GM21367 (cell line): ENCODE results near the gene TRMT44.

Experiments used
- ATAC-seq: cut with Tn5 transposase; IDR thresholded peaks from one replicate; pipeline ENCODE4 v1.9.1; 2021; ENCODE audit not compliant: unreplicated experiment

The TRMT44 gene

DNA sequence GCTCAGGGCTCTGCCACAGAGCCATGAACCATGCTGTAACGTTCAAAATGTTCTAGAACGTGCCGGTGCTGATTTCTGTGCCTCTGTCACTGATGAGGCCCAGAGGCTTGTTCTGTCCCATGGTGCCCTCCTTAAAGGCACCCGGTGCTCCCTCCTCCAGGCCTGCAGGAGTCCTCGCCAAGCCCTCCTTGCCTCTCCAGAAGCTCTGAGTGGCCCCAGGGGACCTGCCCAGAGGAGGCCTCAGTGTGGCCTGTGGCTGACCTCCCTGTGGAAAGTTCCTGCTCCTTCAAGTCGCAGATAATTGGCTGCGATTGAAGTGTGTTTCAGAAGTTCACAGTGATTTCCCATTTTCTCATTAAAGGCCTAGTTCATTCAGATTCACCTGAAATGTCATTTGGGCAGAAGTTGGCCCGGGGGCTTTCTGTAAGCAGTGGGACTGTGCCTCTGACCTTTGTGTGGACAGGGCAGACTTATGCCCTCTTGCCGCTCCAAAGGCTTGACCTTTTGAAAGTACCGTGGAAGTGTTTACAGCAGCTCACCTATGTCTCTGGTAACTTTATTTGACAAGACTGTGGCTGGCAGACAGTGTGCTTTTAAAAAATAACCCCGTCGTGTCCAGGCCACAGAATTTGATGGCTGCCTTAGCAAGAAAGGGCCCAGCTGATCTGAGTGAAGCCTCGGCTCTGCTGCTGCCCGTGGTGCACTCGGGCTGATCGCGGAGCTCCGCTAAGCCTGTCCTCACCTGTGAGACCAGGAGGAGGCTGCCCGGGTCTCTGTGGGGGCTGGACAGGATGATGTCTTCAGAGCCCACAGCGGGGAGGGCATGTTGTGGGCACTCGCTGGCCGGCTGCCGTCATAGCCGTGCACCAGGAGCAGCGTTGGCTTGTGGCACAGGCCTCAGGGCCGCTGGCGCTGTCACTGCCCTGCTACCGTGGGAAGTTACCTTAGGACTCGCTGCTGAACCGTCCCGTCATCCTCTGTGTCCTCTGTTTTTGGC, 25.3 kb downstream of the TRMT44 start:
- ATAC-seq, result no peak

DNA sequence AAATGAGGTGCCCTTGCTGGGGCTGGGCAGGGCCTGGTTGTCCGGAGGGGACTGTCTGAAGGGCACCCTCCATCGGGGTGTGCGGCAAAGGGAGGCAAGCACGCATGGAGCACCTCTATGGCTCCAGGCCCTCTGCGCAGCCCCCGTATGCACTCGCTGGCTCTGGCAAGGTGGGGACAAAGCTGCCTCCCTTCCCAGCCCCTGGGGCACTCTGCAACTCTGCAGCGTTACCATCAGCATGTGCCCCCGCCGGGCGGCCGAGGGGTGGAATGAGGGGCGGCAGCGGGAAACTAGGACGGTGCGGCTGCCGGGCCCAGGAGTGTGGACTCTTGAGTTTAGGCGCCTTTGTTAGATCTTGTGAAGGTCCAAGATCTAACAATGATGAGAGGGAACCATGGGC, 26.4 kb downstream of the TRMT44 start:
- ATAC-seq, result no peak

- peak; percentile 59 for ATAC-seq
Observed at GRCh38 chr4:8468746-8469535, 28.4 kb downstream of the TRMT44 start.

- no peak for ATAC-seq
Observed at GRCh38 chr4:8469550-8469949, 29.0 kb downstream of the TRMT44 start.

- ATAC-seq, result no peak
Observed at GRCh38 chr4:8470451-8471024, 30.0 kb downstream of the TRMT44 start.

DNA sequence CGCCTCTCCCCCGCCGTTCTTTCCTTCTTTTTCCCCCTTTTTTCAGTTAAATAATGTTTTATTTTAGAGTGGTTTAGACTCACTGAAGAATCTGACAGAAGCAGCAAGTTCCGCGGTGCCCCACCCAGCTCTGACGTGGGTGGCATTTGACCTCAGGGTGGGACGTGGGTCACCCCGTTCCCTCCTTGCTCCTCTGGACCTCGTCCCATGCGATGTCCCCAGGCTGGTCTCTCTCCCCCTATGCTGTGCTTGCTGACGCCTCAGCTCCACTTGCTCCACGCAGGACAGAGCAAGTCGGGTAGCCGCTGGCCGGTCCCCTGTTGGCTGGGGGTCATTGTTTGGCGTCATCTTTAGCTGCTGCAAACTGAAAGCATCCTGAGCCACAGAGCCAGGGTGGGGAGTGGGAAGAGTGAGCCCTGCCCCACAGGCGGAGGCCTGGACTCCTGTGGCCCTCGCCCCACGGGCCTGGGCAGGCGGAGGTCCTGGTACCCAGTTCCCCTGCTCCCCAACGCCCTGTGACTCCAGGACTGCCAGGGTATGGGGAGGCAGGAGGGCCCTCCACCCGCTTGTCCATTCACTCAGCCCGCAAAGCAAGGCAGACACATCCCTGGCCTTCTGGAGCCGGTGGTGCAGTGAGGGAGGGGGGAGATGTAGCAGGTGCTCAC, 30.8 kb downstream of the TRMT44 start:
- no peak for ATAC-seq

GRCh38 chr4:8472158-8472688, 31.6 kb downstream of the TRMT44 start:
- ATAC-seq, result no peak

DNA sequence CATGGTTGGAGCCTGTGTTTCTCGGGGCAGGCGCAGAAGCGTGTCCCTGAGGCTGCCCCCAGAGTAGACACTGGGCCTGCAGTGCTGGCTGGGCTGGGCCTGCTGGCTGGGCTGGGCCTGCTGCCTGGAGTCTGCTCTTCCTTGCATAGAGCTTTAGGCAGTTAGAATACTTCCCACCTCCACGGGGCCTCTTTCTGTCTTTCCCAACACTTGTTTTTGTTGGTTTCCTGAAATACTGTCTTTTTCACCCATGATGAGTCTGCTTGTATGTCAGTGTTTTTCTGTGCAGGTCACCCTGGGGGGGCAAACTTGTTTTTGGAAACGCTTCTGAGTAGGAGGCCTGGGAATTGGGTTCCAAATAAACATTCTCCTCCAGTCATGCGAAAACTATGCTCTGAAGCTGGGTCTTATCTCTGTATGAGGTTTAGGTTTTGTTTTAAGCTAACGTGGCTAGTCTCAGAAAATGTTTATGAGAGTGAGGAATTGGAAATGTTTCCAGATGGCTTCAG, 32.2 kb downstream of the TRMT44 start:
- ATAC-seq, result no peak

- ATAC-seq, result no peak
Observed at GRCh38 chr4:8473198-8473919, 32.8 kb downstream of the TRMT44 start.

GRCh38 chr4:8473920-8474590, 33.5 kb downstream of the TRMT44 start:
- no peak for ATAC-seq

DNA sequence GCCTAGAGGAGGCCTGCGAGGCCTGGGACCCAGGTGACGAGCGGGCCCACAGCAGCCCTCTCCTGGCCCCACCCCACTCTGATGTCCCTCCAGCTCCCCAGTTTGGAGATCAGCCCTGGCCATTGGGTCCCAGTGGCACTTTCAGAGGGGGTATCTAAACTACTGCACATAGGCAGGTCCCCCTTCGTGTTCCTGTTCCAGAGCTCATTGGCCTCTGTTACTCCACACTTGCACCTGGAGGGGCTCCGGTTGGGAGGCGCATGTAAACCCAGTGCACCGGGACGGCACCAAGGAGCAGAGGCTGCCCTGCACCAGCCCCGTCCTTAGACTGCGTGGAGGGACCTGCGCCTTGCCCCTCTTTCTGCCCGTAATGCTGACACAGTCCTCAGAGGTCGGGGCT, 34.3 kb downstream of the TRMT44 start:
- ATAC-seq, result no peak

GRCh38 chr4:8475751-8476575, 35.4 kb downstream of the TRMT44 start:
- ATAC-seq, result no peak

- no peak for ATAC-seq
Observed at GRCh38 chr4:8477095-8477635, 36.6 kb downstream of the TRMT44 start.

- ATAC-seq, result no peak
Observed at GRCh38 chr4:8477676-8478075, 37.1 kb downstream of the TRMT44 start.

DNA sequence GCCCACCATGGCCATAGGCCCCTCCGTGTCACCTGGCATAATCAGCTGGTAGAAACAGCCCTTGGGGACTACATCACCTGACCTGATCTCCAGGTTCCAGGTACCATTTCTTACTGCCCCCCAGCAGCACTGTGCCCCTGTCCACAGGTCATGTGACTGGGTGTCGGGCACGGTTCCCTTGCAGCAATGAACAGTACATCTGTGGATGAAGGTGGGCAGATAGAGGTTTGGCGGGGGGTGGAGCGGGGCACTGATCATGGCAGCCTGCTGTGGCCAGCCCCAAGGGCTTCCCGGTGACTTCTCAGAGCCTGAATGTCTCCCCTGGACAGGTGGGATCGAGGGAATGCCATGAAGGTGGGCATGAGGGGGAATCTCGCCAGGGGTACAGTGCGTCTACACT, 37.8 kb downstream of the TRMT44 start:
- no peak for ATAC-seq

DNA sequence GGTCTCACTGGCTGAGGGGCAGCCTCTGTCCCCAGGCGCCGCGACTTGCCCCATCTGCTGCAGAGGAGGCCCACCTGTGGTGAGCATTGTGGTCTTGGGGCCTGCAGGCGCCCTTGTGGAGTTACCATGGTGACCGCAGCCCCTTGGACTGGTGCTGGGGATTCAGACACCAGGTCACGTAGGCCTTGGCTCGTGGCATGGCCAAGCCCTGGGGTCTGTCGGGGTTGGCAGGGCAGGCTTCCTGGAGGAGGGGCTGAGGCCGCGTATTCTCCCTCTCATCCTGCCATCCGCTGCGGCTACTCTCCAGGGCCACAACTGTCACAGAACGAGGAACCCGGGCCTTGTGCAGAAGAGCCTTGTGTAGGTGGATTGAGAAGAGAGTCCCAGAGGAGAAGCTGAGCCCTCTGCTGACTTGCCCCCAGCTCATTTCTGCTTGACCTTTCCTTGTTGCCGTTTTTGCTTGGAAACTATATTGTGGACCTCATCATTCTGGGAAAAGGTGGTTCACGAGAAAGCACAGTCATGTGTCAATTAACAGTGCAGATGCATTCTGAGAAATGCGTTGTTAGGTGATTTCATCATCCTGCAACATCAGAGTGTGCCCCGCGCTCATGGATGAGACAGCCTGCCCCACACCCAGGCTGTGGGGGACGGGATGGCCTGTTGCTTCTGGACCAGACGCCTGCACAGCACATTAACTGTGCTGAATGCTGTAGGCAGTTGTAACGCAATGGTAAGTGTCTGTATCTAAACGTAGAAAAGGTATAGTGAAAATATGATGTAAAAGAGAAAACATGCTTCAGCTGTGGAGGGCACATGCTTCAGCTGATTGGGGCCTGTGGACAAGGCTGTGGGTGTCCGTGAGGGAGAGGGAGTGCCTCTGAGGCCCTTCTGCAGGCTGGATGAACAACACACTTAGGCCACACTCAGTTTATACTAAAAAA, 38.5 kb downstream of the TRMT44 start:
- ATAC-seq, result no peak

GRCh38 chr4:8480221-8480620, 39.6 kb downstream of the TRMT44 start:
- no peak for ATAC-seq
